Glutamatergic neuron (in vitro differentiated cells): Measurements from ENCODE around the gene CADM1. TPM values are rescaled to one million over a fixed set of nuclear protein-coding genes. Genes with fewer than 3 reads are reported as not detected.

Experiments
- DNase-seq: peaks from one replicate; pipeline ENCODE4 v3.0.0; 2022
- H3K27ac Mint-ChIP-seq: one replicate; pipeline ENCODE4 v1.8.0; 2020; ENCODE audit warnings: mild to moderate bottlenecking, mixed read lengths, inconsistent platforms; ENCODE audit not compliant: unreplicated experiment
- H3K27me3 Mint-ChIP-seq: one replicate; pipeline ENCODE4 v1.8.0; 2020; ENCODE audit warnings: mild to moderate bottlenecking, moderate library complexity, mixed read lengths, inconsistent platforms; ENCODE audit not compliant: unreplicated experiment
- H3K36me3 Mint-ChIP-seq: one replicate; pipeline ENCODE4 v1.8.0; 2020; ENCODE audit warnings: mild to moderate bottlenecking, mixed read lengths, inconsistent platforms; ENCODE audit not compliant: unreplicated experiment
- H3K4me1 Mint-ChIP-seq: one replicate; pipeline ENCODE4 v1.8.0; 2020; ENCODE audit warnings: mild to moderate bottlenecking, low read depth, mixed read lengths, inconsistent platforms; ENCODE audit not compliant: unreplicated experiment
- H3K4me3 Mint-ChIP-seq: one replicate; pipeline ENCODE4 v1.8.0; 2020; ENCODE audit warnings: mild to moderate bottlenecking, mixed read lengths, inconsistent platforms; ENCODE audit not compliant: unreplicated experiment
- H3K9me3 Mint-ChIP-seq: one replicate; pipeline ENCODE4 v1.8.0; 2020; ENCODE audit warnings: mild to moderate bottlenecking, moderate library complexity, mixed read lengths, inconsistent platforms; ENCODE audit not compliant: unreplicated experiment
- CTCF ChIP-seq: fragments of 200-600 bp; sonication (generic); IDR thresholded peaks from one replicate; pipeline ENCODE4 v1.5.0; 2021; ENCODE audit not compliant: partially characterized antibody, unreplicated experiment
- total RNA-seq: library from RNA; stranded (reverse); fragmentation: NEBNext Ultra II Directional; extraction: Animal tissue kit (Norgen Biotek cat#: 25700); gene quantifications from one replicate; pipeline ENCODE4 v1.2.1, GENCODE V29; 2021; ENCODE audit not compliant: unreplicated experiment

CADM1 gene
- total RNA-seq, 1 donor from 2014 or later = 1,339 TPM

- DNase-seq = no peak
- TF ChIP-seq CTCF = no peak
- peaks cover 21% of the 10 kb centered on the region for H3K4me1 Mint-ChIP-seq
- H3K36me3 Mint-ChIP-seq = no peaks in the 10 kb centered on the region
- H3K9me3 Mint-ChIP-seq = peaks cover 10% of the 10 kb centered on the region
- H3K27ac Mint-ChIP-seq = no peak overlapping the region
- H3K4me3 Mint-ChIP-seq = no peak overlapping the region
- H3K27me3 Mint-ChIP-seq = peaks cover 4% of the 10 kb centered on the region
Measured at GRCh38 chr11:115379528-115379927, 124.7 kb downstream of the CADM1 start.

- Mint-ChIP-seq H3K4me3 (no peak overlapping the region), H3K4me1 (peaks cover 18% of the 10 kb centered on the region), H3K36me3 (no peaks in the 10 kb centered on the region), H3K27ac (no peak overlapping the region), H3K27me3 (peaks cover 4% of the 10 kb centered on the region), H3K9me3 (peaks cover 15% of the 10 kb centered on the region)
- no peak for DNase-seq
- TF ChIP-seq CTCF = no peak
Measured at GRCh38 chr11:115378557-115378956, 125.7 kb downstream of the CADM1 start.

- H3K27ac Mint-ChIP-seq = no peak overlapping the region
- DNase-seq = no peak
- H3K27me3 Mint-ChIP-seq = peaks cover 4% of the 10 kb centered on the region
Measured at GRCh38 chr11:115377882-115378296, 126.3 kb downstream of the CADM1 start.

GRCh38 chr11:115368616-115369015 lies 135.6 kb downstream of the CADM1 start:
- H3K4me1 Mint-ChIP-seq = peaks cover 18% of the 10 kb centered on the region
- no peaks in the 10 kb centered on the region for H3K36me3 Mint-ChIP-seq
- H3K27ac Mint-ChIP-seq = peak overlapping the region; percentile 20
- H3K9me3 Mint-ChIP-seq = peaks cover 14% of the 10 kb centered on the region
- TF ChIP-seq CTCF = no peak
- H3K4me3 Mint-ChIP-seq = no peak overlapping the region
- H3K27me3 Mint-ChIP-seq = peaks cover 3% of the 10 kb centered on the region
- DNase-seq = no peak

More at GRCh38 chr11:115377882-115378296, 126.3 kb downstream of the CADM1 start:
- Mint-ChIP-seq H3K9me3 (peaks cover 15% of the 10 kb centered on the region), H3K4me3 (no peak overlapping the region), H3K36me3 (no peaks in the 10 kb centered on the region), H3K4me1 (peaks cover 18% of the 10 kb centered on the region)
- no peak for TF ChIP-seq CTCF

- no peak for DNase-seq
- Mint-ChIP-seq H3K36me3 (no peaks in the 10 kb centered on the region), H3K4me3 (no peak overlapping the region), H3K9me3 (peaks cover 16% of the 10 kb centered on the region), H3K27ac (no peak overlapping the region), H3K4me1 (peaks cover 21% of the 10 kb centered on the region), H3K27me3 (peaks cover 5% of the 10 kb centered on the region)
- no peak for TF ChIP-seq CTCF
Measured at GRCh38 chr11:115366826-115367225, 137.4 kb downstream of the CADM1 start.
